Glutamatergic neuron (in vitro differentiated cells): Measurements from ENCODE around the gene C1QTNF5. TPM values are rescaled to one million over a fixed set of nuclear protein-coding genes. Genes with fewer than 3 reads are reported as not detected.
A peak's percentile ranks its signal among the peaks of the same experiment; 100 is the strongest.

Experiments
- DNase-seq: peaks from one replicate; pipeline ENCODE4 v3.0.0; 2022
- H3K27ac Mint-ChIP-seq: one replicate; pipeline ENCODE4 v1.8.0; 2020; ENCODE audit warnings: mild to moderate bottlenecking, mixed read lengths, inconsistent platforms; ENCODE audit not compliant: unreplicated experiment
- H3K27me3 Mint-ChIP-seq: one replicate; pipeline ENCODE4 v1.8.0; 2020; ENCODE audit warnings: mild to moderate bottlenecking, moderate library complexity, mixed read lengths, inconsistent platforms; ENCODE audit not compliant: unreplicated experiment
- H3K36me3 Mint-ChIP-seq: one replicate; pipeline ENCODE4 v1.8.0; 2020; ENCODE audit warnings: mild to moderate bottlenecking, mixed read lengths, inconsistent platforms; ENCODE audit not compliant: unreplicated experiment
- H3K4me1 Mint-ChIP-seq: one replicate; pipeline ENCODE4 v1.8.0; 2020; ENCODE audit warnings: mild to moderate bottlenecking, low read depth, mixed read lengths, inconsistent platforms; ENCODE audit not compliant: unreplicated experiment
- H3K4me3 Mint-ChIP-seq: one replicate; pipeline ENCODE4 v1.8.0; 2020; ENCODE audit warnings: mild to moderate bottlenecking, mixed read lengths, inconsistent platforms; ENCODE audit not compliant: unreplicated experiment
- H3K9me3 Mint-ChIP-seq: one replicate; pipeline ENCODE4 v1.8.0; 2020; ENCODE audit warnings: mild to moderate bottlenecking, moderate library complexity, mixed read lengths, inconsistent platforms; ENCODE audit not compliant: unreplicated experiment
- total RNA-seq: library from RNA; stranded (reverse); fragmentation: NEBNext Ultra II Directional; extraction: Animal tissue kit (Norgen Biotek cat#: 25700); gene quantifications from one replicate; pipeline ENCODE4 v1.2.1, GENCODE V29; 2021; ENCODE audit not compliant: unreplicated experiment
- TF ChIP-seq, protein P1 (sequence below): fragments of 200-600 bp; sonication (generic); IDR thresholded peaks from one replicate; pipeline ENCODE4 v1.5.0; 2021; ENCODE audit not compliant: partially characterized antibody, unreplicated experiment

The C1QTNF5 gene
- total RNA-seq, 1 donor from 2014 or later, result 0.32 TPM

- Mint-ChIP-seq H3K4me3 (peak overlapping the region; percentile 47), H3K27me3 (peaks cover 2% of the 10 kb centered on the region), H3K4me1 (peaks cover 8% of the 10 kb centered on the region), H3K9me3 (no peaks in the 10 kb centered on the region), H3K36me3 (no peaks in the 10 kb centered on the region), H3K27ac (no peak overlapping the region)
- TF ChIP-seq, protein P1, sequence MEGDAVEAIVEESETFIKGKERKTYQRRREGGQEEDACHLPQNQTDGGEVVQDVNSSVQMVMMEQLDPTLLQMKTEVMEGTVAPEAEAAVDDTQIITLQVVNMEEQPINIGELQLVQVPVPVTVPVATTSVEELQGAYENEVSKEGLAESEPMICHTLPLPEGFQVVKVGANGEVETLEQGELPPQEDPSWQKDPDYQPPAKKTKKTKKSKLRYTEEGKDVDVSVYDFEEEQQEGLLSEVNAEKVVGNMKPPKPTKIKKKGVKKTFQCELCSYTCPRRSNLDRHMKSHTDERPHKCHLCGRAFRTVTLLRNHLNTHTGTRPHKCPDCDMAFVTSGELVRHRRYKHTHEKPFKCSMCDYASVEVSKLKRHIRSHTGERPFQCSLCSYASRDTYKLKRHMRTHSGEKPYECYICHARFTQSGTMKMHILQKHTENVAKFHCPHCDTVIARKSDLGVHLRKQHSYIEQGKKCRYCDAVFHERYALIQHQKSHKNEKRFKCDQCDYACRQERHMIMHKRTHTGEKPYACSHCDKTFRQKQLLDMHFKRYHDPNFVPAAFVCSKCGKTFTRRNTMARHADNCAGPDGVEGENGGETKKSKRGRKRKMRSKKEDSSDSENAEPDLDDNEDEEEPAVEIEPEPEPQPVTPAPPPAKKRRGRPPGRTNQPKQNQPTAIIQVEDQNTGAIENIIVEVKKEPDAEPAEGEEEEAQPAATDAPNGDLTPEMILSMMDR, result no peak
- DNase-seq, result no peak
These were observed 20.9 kb downstream of the C1QTNF5 start for GRCh38 chr11:119319700-119320239.

- TF ChIP-seq, protein P1, result no peak
- peaks cover 8% of the 10 kb centered on the region for H3K4me1 Mint-ChIP-seq
- H3K27me3 Mint-ChIP-seq, result peaks cover 2% of the 10 kb centered on the region
- no peaks in the 10 kb centered on the region for H3K36me3 Mint-ChIP-seq
- peak overlapping the region; percentile 55 for H3K27ac Mint-ChIP-seq
- no peak for DNase-seq
- H3K9me3 Mint-ChIP-seq, result no peaks in the 10 kb centered on the region
- no peak overlapping the region for H3K4me3 Mint-ChIP-seq
These were observed 21.5 kb downstream of the C1QTNF5 start for GRCh38 chr11:119319136-119319699.

DNA sequence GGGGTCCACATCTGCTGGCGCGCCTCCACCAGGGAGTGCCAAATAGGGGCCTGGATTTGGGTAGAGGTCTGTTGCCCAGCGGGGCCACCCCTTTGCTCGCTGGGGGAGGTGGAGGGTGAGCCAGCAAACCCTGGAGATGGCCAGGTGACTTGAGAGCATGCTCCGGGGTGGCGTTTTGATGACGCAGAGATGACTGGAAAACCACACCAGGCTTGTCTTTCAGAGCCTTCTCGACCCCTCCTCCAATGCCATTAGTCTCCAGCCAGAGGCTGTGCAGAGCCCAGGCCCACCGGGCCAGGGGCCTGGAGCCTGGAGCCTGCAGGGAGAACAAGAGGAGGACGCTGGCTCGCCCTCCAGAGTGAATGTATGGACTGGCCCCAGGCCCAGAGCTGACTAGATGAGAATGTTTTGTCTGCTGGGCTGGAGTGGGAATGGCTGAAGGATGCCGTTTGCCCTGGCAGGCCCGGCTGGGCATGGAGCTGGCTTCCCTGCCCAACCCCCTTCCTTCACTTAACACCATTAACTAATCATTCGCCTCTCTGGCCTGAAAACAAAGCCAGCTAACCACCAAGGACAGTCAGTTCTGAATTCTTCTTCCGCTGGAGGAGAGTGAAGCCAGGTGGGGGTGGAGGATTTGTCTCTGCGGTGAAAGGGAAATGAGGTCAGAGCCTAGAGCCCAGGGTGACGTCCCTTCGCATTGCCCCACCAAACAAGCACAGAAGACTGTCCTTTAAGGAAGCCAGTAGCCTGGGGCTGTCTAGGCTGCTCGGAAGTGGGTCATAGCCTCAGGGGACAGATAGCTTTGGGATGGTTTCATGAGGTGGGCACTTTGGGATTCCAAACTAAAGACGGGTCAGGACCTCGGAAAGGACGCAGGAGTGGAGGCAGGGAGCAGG lies 22.2 kb downstream of the C1QTNF5 start:
- no peaks in the 10 kb centered on the region for H3K36me3 Mint-ChIP-seq
- H3K27me3 Mint-ChIP-seq, result peaks cover 3% of the 10 kb centered on the region
- H3K9me3 Mint-ChIP-seq, result no peaks in the 10 kb centered on the region
- peaks cover 5% of the 10 kb centered on the region for H3K4me1 Mint-ChIP-seq
- no peak for DNase-seq
- H3K4me3 Mint-ChIP-seq, result no peak overlapping the region
- H3K27ac Mint-ChIP-seq, result peak overlapping the region; percentile 55
- TF ChIP-seq, protein P1, result no peak

- no peaks in the 10 kb centered on the region for H3K9me3 Mint-ChIP-seq
- no peaks in the 10 kb centered on the region for H3K36me3 Mint-ChIP-seq
- peaks cover 3% of the 10 kb centered on the region for H3K27me3 Mint-ChIP-seq
- no peak for DNase-seq
- no peak overlapping the region for H3K27ac Mint-ChIP-seq
- TF ChIP-seq, protein P1, result no peak
- peaks cover 5% of the 10 kb centered on the region for H3K4me1 Mint-ChIP-seq
- peak overlapping the region; percentile 28 for H3K4me3 Mint-ChIP-seq
These were observed 23.0 kb downstream of the C1QTNF5 start for GRCh38 chr11:119317592-119318239.
